CD4-positive, alpha-beta memory T cell (primary cell): ENCODE measurements around the gene INA. TPM values are rescaled to one million over a fixed set of nuclear protein-coding genes. Genes with fewer than 3 reads are reported as not detected.

ENCODE experiments used
- CTCF ChIA-PET: fragments of 350-600 bp; sonication (Branson Sonifier 250); formaldehyde crosslinking; loops from one replicate; lab custom pipeline; 2021; ENCODE audit warnings: inconsistent platforms; ENCODE audit not compliant: partially characterized antibody; lab: Charles Lee
- POLR2A ChIA-PET: fragments of 350-600 bp; sonication (Branson Sonifier 250); formaldehyde crosslinking; loops from one replicate; lab custom pipeline; 2021; ENCODE audit not compliant: partially characterized antibody; lab: Charles Lee
- DNase-seq, 5 donors: peaks; one replicate each; pipeline versions ENCODE4 v3.0.0 to v3.0.0-alpha.2; 2020 to 2022; ENCODE audit warnings: mixed read lengths in 1 of 5
- H3K27ac ChIP-seq: one replicate; pipeline ENCODE4 v1.7.0; 2013; ENCODE audit warnings: low read depth, low read length
- H3K27me3 ChIP-seq: 2 replicates; pipeline ENCODE4 v1.7.0; 2013; ENCODE audit warnings: mild to moderate bottlenecking, low read length, moderate library complexity; ENCODE audit not compliant: insufficient read depth
- H3K36me3 ChIP-seq: 2 replicates; pipeline ENCODE4 v1.7.0; 2013; ENCODE audit warnings: mild to moderate bottlenecking, low read length, moderate library complexity; ENCODE audit not compliant: insufficient read depth
- H3K4me1 ChIP-seq: 2 replicates; pipeline ENCODE4 v1.7.0; 2013; ENCODE audit warnings: mild to moderate bottlenecking, low read length, moderate library complexity; ENCODE audit not compliant: insufficient read depth
- H3K4me3 ChIP-seq, 2 donors: one replicate each; pipeline ENCODE4 v1.7.0; 2013; ENCODE audit warnings: low read length in 2 of 2, mild to moderate bottlenecking in 1 of 2
- H3K9me3 ChIP-seq, 2 donors: one replicate each; pipeline ENCODE4 v1.7.0; 2013; ENCODE audit warnings: low read length in 2 of 2, control low read depth in 1 of 2; ENCODE audit not compliant: control insufficient read depth in 1 of 2
- H3K27ac Mint-ChIP-seq, 7 donors: one replicate each; pipeline ENCODE4 v1.8.0; 2020 to 2021; ENCODE audit warnings: mixed read lengths in 7 of 7, mild to moderate bottlenecking in 6 of 7, inconsistent platforms in 3 of 7, moderate library complexity in 3 of 7
- H3K27me3 Mint-ChIP-seq, 2 donors: one replicate each; pipeline ENCODE4 v1.8.0; 2020 to 2021; ENCODE audit warnings: mixed read lengths in 2 of 2
- H3K36me3 Mint-ChIP-seq, 2 donors: one replicate each; pipeline ENCODE4 v1.8.0; 2020 to 2021; ENCODE audit warnings: mixed read lengths in 2 of 2, inconsistent platforms in 1 of 2, mild to moderate bottlenecking in 1 of 2
- H3K4me1 Mint-ChIP-seq, 4 donors: one replicate each; pipeline ENCODE4 v1.8.0; 2020 to 2021; ENCODE audit warnings: mixed read lengths in 4 of 4, mild to moderate bottlenecking in 1 of 4
- H3K4me3 Mint-ChIP-seq, 8 donors: one replicate each; pipeline ENCODE4 v1.8.0; 2020 to 2021; ENCODE audit warnings: mixed read lengths in 8 of 8, mild to moderate bottlenecking in 7 of 8, moderate library complexity in 6 of 8, inconsistent platforms in 3 of 8
- H3K9me3 Mint-ChIP-seq, 8 donors: one replicate each; pipeline ENCODE4 v1.8.0; 2020 to 2021; ENCODE audit warnings: mixed read lengths in 8 of 8, mild to moderate bottlenecking in 5 of 8, inconsistent platforms in 3 of 8, moderate library complexity in 1 of 8
- intact Hi-C: fragments of 100-400 bp; cut with micrococcal nuclease; formaldehyde crosslinking; loops from one replicate; pipeline ENCODE4 v1.15.1; 2023
- polyA plus RNA-seq, 2 donors: library from polyadenylated mRNA; unstranded; fragments of 300-500 nt; fragmentation: Illumina TruSeq; gene quantifications; one replicate each; pipeline ENCODE4 v1.2.3, GENCODE V29; 2021
- total RNA-seq, 2 experiments: library from RNA; stranded (reverse); gene quantifications; one replicate each; pipeline ENCODE4 v1.2.3, GENCODE V29; 2021

Gene INA
- total and polyA plus RNA-seq, 4 experiments from 2014 or later, result not detected

GRCh38 chr10:103281753-103282152 lies 4.8 kb downstream of the INA start:
- ChIA-PET CTCF (no interaction called here), POLR2A (no interaction called here)
- intact Hi-C loops, result no loop called here
- Mint-ChIP-seq H3K4me3 (no peak overlapping the region), H3K4me1 (peaks cover 3 to 16% (median 6%) of the 10 kb centered on the region in 4 donors), H3K27ac (no peak overlapping the region), H3K9me3 (peaks cover 0 to 10% (median 7%) of the 10 kb centered on the region in 8 donors), H3K27me3 (peaks cover 30 to 47% of the 10 kb centered on the region in 2 donors), H3K36me3 (peaks cover 0 to 5% of the 10 kb centered on the region in 2 donors)
- no peak overlapping the region for H3K4me3 ChIP-seq
- no peak for DNase-seq
- no peak overlapping the region for H3K27ac ChIP-seq
- peaks cover 17% of the 10 kb centered on the region for H3K4me1 ChIP-seq
- H3K27me3 ChIP-seq, result peaks cover 37% of the 10 kb centered on the region
- H3K9me3 ChIP-seq, result no peaks in the 10 kb centered on the region
- H3K36me3 ChIP-seq, result no peaks in the 10 kb centered on the region

- CTCF ChIA-PET, result no interaction called here
- Histone ChIP-seq H3K4me1 (peaks cover 5% of the 10 kb centered on the region), H3K27ac (no peak overlapping the region), H3K27me3 (peaks cover 31% of the 10 kb centered on the region), H3K36me3 (no peaks in the 10 kb centered on the region), H3K9me3 (no peaks in the 10 kb centered on the region), H3K4me3 (no peak overlapping the region)
- Mint-ChIP-seq H3K4me3 (no peak overlapping the region), H3K27ac (no peak overlapping the region), H3K36me3 (peaks cover 0 to 5% of the 10 kb centered on the region in 2 donors), H3K9me3 (peaks cover 0 to 10% (median 7%) of the 10 kb centered on the region in 8 donors), H3K4me1 (peaks cover 3 to 11% (median 6%) of the 10 kb centered on the region in 4 donors), H3K27me3 (peaks cover 34 to 51% of the 10 kb centered on the region in 2 donors)
- no peak for DNase-seq
- POLR2A ChIA-PET, result no interaction called here
- intact Hi-C loops, result no loop called here
Measured at GRCh38 chr10:103282961-103283360, 6.0 kb downstream of the INA start.

GRCh38 chr10:103284170-103284569 lies 7.2 kb downstream of the INA start:
- Mint-ChIP-seq H3K4me1 (peaks cover 0 to 4% (median 0%) of the 10 kb centered on the region in 4 donors), H3K27ac (no peak overlapping the region), H3K9me3 (peaks cover 0 to 4% (median 2%) of the 10 kb centered on the region in 8 donors), H3K4me3 (no peak overlapping the region), H3K36me3 (no peaks in the 10 kb centered on the region), H3K27me3 (peaks cover 24 to 47% of the 10 kb centered on the region in 2 donors)
- no peak overlapping the region for H3K4me3 ChIP-seq
- no peak for DNase-seq
- ChIA-PET CTCF (no interaction called here), POLR2A (no interaction called here)
- peaks cover 5% of the 10 kb centered on the region for H3K4me1 ChIP-seq
- peaks cover 19% of the 10 kb centered on the region for H3K27me3 ChIP-seq
- no peak overlapping the region for H3K27ac ChIP-seq
- no peaks in the 10 kb centered on the region for H3K9me3 ChIP-seq
- intact Hi-C loops, result no loop called here
- no peaks in the 10 kb centered on the region for H3K36me3 ChIP-seq

GRCh38 chr10:103287992-103288391 lies 11.1 kb downstream of the INA start:
- Histone ChIP-seq H3K9me3 (no peaks in the 10 kb centered on the region), H3K27ac (no peak overlapping the region), H3K36me3 (no peaks in the 10 kb centered on the region), H3K4me3 (no peak overlapping the region), H3K4me1 (no peaks in the 10 kb centered on the region), H3K27me3 (no peaks in the 10 kb centered on the region)
- POLR2A ChIA-PET, result no interaction called here
- Mint-ChIP-seq H3K4me3 (no peak overlapping the region), H3K36me3 (no peaks in the 10 kb centered on the region), H3K9me3 (peaks cover 0 to 2% (median 0%) of the 10 kb centered on the region in 8 donors), H3K27me3 (peaks cover 25 to 34% of the 10 kb centered on the region in 2 donors), H3K4me1 (no peaks in the 10 kb centered on the region), H3K27ac (no peak overlapping the region)
- intact Hi-C loops, result no loop called here
- CTCF ChIA-PET, result interaction anchor here (0.7 kb wide), 1 partner anchor 895 kb away, joined by 4 read pairs; no protein-coding TSS in a partner anchor
- DNase-seq, result no peak

GRCh38 chr10:103291588-103291987 lies 14.7 kb downstream of the INA start:
- peaks cover 14 to 21% of the 10 kb centered on the region in 2 donors for H3K27me3 Mint-ChIP-seq
- H3K9me3 ChIP-seq, result no peaks in the 10 kb centered on the region
- H3K4me3 Mint-ChIP-seq, result no peak overlapping the region
- no peaks in the 10 kb centered on the region for H3K36me3 Mint-ChIP-seq
- intact Hi-C loops, result no loop called here
- H3K4me1 Mint-ChIP-seq, result no peaks in the 10 kb centered on the region
- POLR2A ChIA-PET, result no interaction called here
- no peaks in the 10 kb centered on the region for H3K36me3 ChIP-seq
- H3K4me3 ChIP-seq, result no peak overlapping the region
- H3K27ac ChIP-seq, result no peak overlapping the region
- H3K27ac Mint-ChIP-seq, result peak overlapping the region in 1 of 7 donors; percentile 53
- no peak for DNase-seq
- no peaks in the 10 kb centered on the region for H3K4me1 ChIP-seq
- no peaks in the 10 kb centered on the region for H3K27me3 ChIP-seq
- peaks cover 0 to 2% (median 0%) of the 10 kb centered on the region in 8 donors for H3K9me3 Mint-ChIP-seq
- CTCF ChIA-PET, result no interaction called here

- Histone ChIP-seq H3K27ac (no peak overlapping the region), H3K4me3 (no peak overlapping the region), H3K27me3 (no peaks in the 10 kb centered on the region), H3K4me1 (no peaks in the 10 kb centered on the region), H3K36me3 (no peaks in the 10 kb centered on the region), H3K9me3 (no peaks in the 10 kb centered on the region)
- Mint-ChIP-seq H3K27ac (no peak overlapping the region), H3K4me3 (no peak overlapping the region), H3K36me3 (no peaks in the 10 kb centered on the region), H3K27me3 (peaks cover 2 to 5% of the 10 kb centered on the region in 2 donors), H3K9me3 (no peaks in the 10 kb centered on the region), H3K4me1 (peaks cover 0 to 2% (median 0%) of the 10 kb centered on the region in 4 donors)
- no peak for DNase-seq
- intact Hi-C loops, result no loop called here
- ChIA-PET POLR2A (no interaction called here), CTCF (interaction anchor here (0.5 kb wide), 1 partner anchor 1543 kb away, joined by 3 read pairs; no protein-coding TSS in a partner anchor)
Measured at GRCh38 chr10:103295374-103296015, 18.6 kb downstream of the INA start.

- no peaks in the 10 kb centered on the region for H3K4me1 Mint-ChIP-seq
- H3K4me3 Mint-ChIP-seq, result no peak overlapping the region
- Histone ChIP-seq H3K36me3 (no peaks in the 10 kb centered on the region), H3K4me1 (no peaks in the 10 kb centered on the region), H3K27me3 (no peaks in the 10 kb centered on the region), H3K9me3 (no peaks in the 10 kb centered on the region), H3K4me3 (no peak overlapping the region), H3K27ac (no peak overlapping the region)
- ChIA-PET CTCF (no interaction called here), POLR2A (no interaction called here)
- no peak overlapping the region for H3K27ac Mint-ChIP-seq
- intact Hi-C loops, result no loop called here
- no peaks in the 10 kb centered on the region for H3K9me3 Mint-ChIP-seq
- peaks cover 15 to 49% of the 10 kb centered on the region in 2 donors for H3K36me3 Mint-ChIP-seq
- no peaks in the 10 kb centered on the region for H3K27me3 Mint-ChIP-seq
- DNase-seq, result no peak
Measured at GRCh38 chr10:103307594-103307993, 30.7 kb downstream of the INA start.
